Transverse colon (tissue), 4 donors: ENCODE results near the gene SNX6. TPM values are rescaled to one million over a fixed set of nuclear protein-coding genes. Genes with fewer than 3 reads are reported as not detected.
"Not testable (repeated sequence)": the region's sequence is repeated elsewhere in the genome, so short reads cannot be mapped to it uniquely, and the experiment has no call there.

Experiments
- DNase-seq: peaks from one replicate; pipeline ENCODE4 v3.0.0-alpha.2; 2019
- H3K27ac ChIP-seq, 4 donors: fragments of 200-600 bp; sonication (generic); 2 replicates each; pipeline ENCODE4 v1.5.1; 2016 to 2018; ENCODE audit warnings: inconsistent platforms in 4 of 4
- H3K27me3 ChIP-seq: fragments of 200-600 bp; sonication (generic); 2 replicates; pipeline ENCODE4 v1.5.1; 2017; ENCODE audit warnings: inconsistent platforms
- H3K36me3 ChIP-seq, 4 donors: fragments of 200-600 bp; sonication (generic); 2 replicates each; pipeline ENCODE4 v1.5.1; 2017 to 2019; ENCODE audit warnings: inconsistent platforms in 4 of 4
- H3K4me1 ChIP-seq, 4 donors: fragments of 200-600 bp; sonication (generic); 2 replicates each; pipeline ENCODE4 v1.5.1; 2017 to 2020; ENCODE audit warnings: inconsistent platforms in 4 of 4
- H3K4me3 ChIP-seq, 4 donors: fragments of 200-600 bp; sonication (generic); 1 replicate in 1 of 4; 2 replicates in 3 of 4; pipeline versions ENCODE4 v1.5.1 to v1.6.1; 2017 to 2019; ENCODE audit warnings: inconsistent platforms in 4 of 4
- H3K9me3 ChIP-seq, 2 donors: fragments of 200-600 bp; sonication (generic); 2 replicates each; pipeline ENCODE4 v1.5.1; 2017 to 2019; ENCODE audit warnings: inconsistent platforms in 2 of 2
- EP300 ChIP-seq: sonication (generic); formaldehyde crosslinking; IDR thresholded peaks from one replicate; pipeline ENCODE4 v1.6.1; 2017; ENCODE audit warnings: antibody characterized with exemption, low read depth
- POLR2A ChIP-seq: fragments of 450-650 bp; IDR thresholded peaks from one replicate; pipeline ENCODE4 v1.6.1; 2016; ENCODE audit warnings: antibody characterized with exemption, mild to moderate bottlenecking, moderate library complexity
- POLR2AphosphoS5 ChIP-seq, 3 donors: sonication (generic); formaldehyde crosslinking; IDR thresholded peaks; one replicate each; pipeline ENCODE4 v1.6.1; 2016; ENCODE audit warnings: antibody characterized with exemption in 3 of 3
- WGBS, 2 donors: methylation state at CpG; one replicate each; pipeline ENCODE4 v1.1.5; 2018; ENCODE audit warnings: low coverage in 1 of 2; 5-methylcytosine and 5-hydroxymethylcytosine counted together
- in situ Hi-C, 4 donors: fragments of 200-750 bp; cut with MboI; loops; one replicate each; pipeline versions ENCODE4 v1.15.0 to v1.15.1; 2017; ENCODE audit warnings: low sequenced_read_pairs in 3 of 4, low pct_ligation_motif_present in 1 of 4, low pct_unique_long_range_greater_than_20kb in 1 of 4
- intact Hi-C: fragments of 100-400 bp; cut with DNase I; formaldehyde crosslinking; loops from one replicate; pipeline ENCODE4 v1.15.1; 2023; ENCODE audit warnings: low total_unique reads
- total RNA-seq, 4 donors: library from RNA; depleted of rRNA; stranded (reverse); fragments of >200 nt; gene quantifications; one replicate each; pipeline ENCODE4 v1.1.0, GENCODE V29; 2016
- TF ChIP-seq, protein P1 (sequence below), 5 experiments: fragments of 200-600 bp in 3 of 5; fragments of 450-650 bp in 2 of 5; sonication (generic) in 3 of 5; IDR thresholded peaks; 1 replicate in 2 of 5; 2 replicates in 3 of 5; pipeline ENCODE4 v1.5.1; 2016 to 2017; ENCODE audit warnings: antibody characterized with exemption in 5 of 5, inconsistent platforms in 3 of 5, mild to moderate bottlenecking in 2 of 5, moderate library complexity in 1 of 5

SNX6 gene
- total RNA-seq, 4 donors from 2014 or later, result 45.6 to 157 (median 118) TPM

DNA sequence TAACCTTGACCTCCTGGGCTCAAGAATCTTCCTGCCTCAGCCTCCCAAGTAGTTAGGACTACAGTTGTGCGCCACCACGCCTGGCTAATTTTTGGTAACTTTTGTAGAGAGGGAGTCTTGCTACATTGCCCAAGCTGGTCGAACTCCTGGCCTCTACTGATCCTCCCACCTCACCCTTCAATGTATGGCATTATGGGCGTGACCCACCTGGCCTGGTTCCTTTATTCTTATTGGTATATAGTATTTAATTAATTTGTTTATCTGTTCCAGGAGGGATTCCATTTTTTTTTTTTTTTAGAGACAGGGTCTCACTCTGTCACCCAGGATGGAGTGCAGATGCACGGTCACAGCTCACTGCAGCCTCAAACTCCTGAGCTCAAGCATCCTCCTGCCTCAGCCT is 49.6 kb downstream of the SNX6 start:
- 92 to 96% methylated on average over 2 to 5 of the region's 5 CpGs for WGBS, 2 donors
- H3K36me3 ChIP-seq, result peaks cover 0 to 53% (median 24%) of the 10 kb centered on the region in 4 donors
- no peaks in the 10 kb centered on the region for H3K9me3 ChIP-seq
- no peak overlapping the region for H3K4me3 ChIP-seq
- H3K27me3 ChIP-seq, result no peaks in the 10 kb centered on the region
- in situ Hi-C loops, result no loop called here
- no peak for DNase-seq
- no peak overlapping the region for H3K27ac ChIP-seq
- intact Hi-C loops, result no loop called here
- no peaks in the 10 kb centered on the region for H3K4me1 ChIP-seq
- no peak for TF ChIP-seq POLR2A
- TF ChIP-seq, protein P1, sequence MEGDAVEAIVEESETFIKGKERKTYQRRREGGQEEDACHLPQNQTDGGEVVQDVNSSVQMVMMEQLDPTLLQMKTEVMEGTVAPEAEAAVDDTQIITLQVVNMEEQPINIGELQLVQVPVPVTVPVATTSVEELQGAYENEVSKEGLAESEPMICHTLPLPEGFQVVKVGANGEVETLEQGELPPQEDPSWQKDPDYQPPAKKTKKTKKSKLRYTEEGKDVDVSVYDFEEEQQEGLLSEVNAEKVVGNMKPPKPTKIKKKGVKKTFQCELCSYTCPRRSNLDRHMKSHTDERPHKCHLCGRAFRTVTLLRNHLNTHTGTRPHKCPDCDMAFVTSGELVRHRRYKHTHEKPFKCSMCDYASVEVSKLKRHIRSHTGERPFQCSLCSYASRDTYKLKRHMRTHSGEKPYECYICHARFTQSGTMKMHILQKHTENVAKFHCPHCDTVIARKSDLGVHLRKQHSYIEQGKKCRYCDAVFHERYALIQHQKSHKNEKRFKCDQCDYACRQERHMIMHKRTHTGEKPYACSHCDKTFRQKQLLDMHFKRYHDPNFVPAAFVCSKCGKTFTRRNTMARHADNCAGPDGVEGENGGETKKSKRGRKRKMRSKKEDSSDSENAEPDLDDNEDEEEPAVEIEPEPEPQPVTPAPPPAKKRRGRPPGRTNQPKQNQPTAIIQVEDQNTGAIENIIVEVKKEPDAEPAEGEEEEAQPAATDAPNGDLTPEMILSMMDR (IDR thresholded peaks at IDR 0.05), result no peak
- TF ChIP-seq POLR2AphosphoS5 (IDR thresholded peaks at IDR 0.05), result no peak
- no peak for TF ChIP-seq EP300

DNA sequence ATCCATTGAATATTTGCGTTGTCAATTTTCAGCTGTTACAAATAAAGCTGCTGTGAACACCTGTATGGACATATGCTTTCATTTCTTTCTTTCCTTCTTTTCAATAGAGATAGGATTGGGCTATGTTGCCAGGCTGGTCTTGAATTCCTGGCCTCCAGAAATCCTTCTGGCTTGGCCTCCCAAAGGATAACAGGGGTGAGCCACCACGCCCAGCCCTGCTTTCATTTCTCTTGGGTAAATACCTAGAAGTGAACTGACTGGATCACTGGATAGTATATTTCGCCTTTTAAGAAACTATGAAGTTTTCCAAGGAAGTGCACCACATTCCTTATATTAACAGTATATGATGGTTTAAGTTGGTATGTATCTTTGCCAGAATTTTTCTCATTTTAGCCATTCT is 58.2 kb downstream of the SNX6 start:
- Histone ChIP-seq H3K36me3 (peaks cover 0 to 58% (median 22%) of the 10 kb centered on the region in 4 donors), H3K9me3 (no peaks in the 10 kb centered on the region), H3K4me3 (no peak overlapping the region), H3K27me3 (no peaks in the 10 kb centered on the region), H3K4me1 (no peaks in the 10 kb centered on the region), H3K27ac (no peak overlapping the region)
- WGBS, 2 donors, result 91 to 96% methylated on average over 3 of the region's 3 CpGs
- in situ Hi-C loops, result no loop called here
- TF ChIP-seq POLR2AphosphoS5 (IDR thresholded peaks at IDR 0.05) (no peak), EP300 (no peak), POLR2A (no peak)
- TF ChIP-seq, protein P1 (IDR thresholded peaks at IDR 0.05), result no peak
- no peak for DNase-seq
- intact Hi-C loops, result no loop called here

DNA sequence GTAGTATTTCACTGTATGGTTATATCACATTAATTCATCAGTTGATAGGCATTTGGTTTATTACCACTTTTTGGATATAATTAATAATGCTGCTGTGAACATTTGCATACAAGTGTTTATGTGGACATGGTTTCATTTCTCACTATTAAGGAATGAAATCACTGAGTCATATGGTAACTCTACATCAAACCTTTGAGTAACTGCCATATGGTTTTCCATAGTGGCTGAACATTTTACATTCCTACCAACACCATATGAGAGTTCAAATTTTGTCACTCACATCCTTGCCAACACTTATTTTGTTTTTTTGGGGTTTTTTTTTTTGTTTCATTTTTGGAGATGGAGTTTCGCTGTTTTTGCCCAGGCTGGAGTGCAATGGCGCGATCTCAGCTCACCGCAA is 60.2 kb downstream of the SNX6 start:
- H3K27ac ChIP-seq, result no peak overlapping the region
- in situ Hi-C loops, result no loop called here
- H3K9me3 ChIP-seq, result no peaks in the 10 kb centered on the region
- 96 to 100% methylated on average over 4 of the region's 4 CpGs for WGBS, 2 donors
- H3K4me1 ChIP-seq, result no peaks in the 10 kb centered on the region
- H3K4me3 ChIP-seq, result no peak overlapping the region
- DNase-seq, result no peak
- peaks cover 0 to 70% (median 26%) of the 10 kb centered on the region in 4 donors for H3K36me3 ChIP-seq
- TF ChIP-seq EP300, result no peak
- intact Hi-C loops, result no loop called here
- no peaks in the 10 kb centered on the region for H3K27me3 ChIP-seq

DNA sequence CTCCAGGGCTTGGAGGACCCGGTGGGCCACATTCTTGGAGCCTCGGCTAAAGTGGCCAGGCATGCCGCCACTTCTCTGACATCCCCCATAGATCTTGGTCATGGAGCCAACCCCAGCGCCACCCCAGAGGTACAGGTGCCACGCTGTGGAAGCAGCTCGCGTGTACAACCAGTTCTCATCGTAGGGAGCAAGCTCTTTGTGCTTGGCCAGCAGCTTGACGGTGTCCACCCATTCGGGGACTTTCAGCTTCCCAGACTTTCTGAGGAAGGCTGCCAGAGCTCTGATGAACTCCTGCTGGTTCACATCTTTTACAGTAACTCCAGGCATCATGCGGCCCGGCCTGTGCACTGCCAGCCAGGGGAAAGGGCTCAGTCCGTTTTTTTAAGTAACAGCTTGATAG is 61.1 kb downstream of the SNX6 start:
- peaks cover 0 to 72% (median 30%) of the 10 kb centered on the region in 4 donors for H3K36me3 ChIP-seq
- no peak overlapping the region for H3K27ac ChIP-seq
- H3K4me1 ChIP-seq, result no peaks in the 10 kb centered on the region
- H3K27me3 ChIP-seq, result no peaks in the 10 kb centered on the region
- intact Hi-C loops (no loop called here), in situ Hi-C loops (no loop called here)
- 97 to 100% methylated on average over 1 to 8 of the region's 13 CpGs for WGBS, 2 donors
- H3K4me3 ChIP-seq, result no peak overlapping the region
- no peak for DNase-seq
- TF ChIP-seq POLR2A, result no peak
- no peak for TF ChIP-seq POLR2AphosphoS5 (IDR thresholded peaks at IDR 0.05)
- TF ChIP-seq EP300, result no peak
- TF ChIP-seq, protein P1 (IDR thresholded peaks at IDR 0.05), result no peak
- H3K9me3 ChIP-seq, result no peaks in the 10 kb centered on the region

DNA sequence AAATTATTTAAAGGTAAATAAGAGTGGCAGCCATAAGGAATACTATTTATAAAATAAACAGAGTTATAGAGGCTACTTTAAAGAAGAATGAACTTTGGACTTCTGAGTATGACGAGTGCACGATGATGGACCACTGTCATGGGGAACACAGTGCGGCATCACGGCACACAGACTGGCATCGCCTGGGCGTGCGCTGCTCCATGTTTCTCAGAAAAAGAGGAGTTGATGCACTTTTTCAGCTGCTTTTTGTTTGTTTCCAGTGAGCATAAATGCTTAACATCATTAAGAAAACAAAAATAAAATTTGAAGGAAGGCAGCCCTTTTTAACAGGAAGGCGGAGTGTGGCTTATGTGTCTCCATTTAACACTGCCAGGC is 67.2 kb downstream of the SNX6 start:
- in situ Hi-C loops (no loop called here), intact Hi-C loops (no loop called here)
- 80 to 82% methylated on average over 8 of the region's 8 CpGs for WGBS, 2 donors
- TF ChIP-seq POLR2A (no peak), POLR2AphosphoS5 (IDR thresholded peaks at IDR 0.05) (no peak)
- Histone ChIP-seq H3K27ac (no peak overlapping the region), H3K36me3 (peaks cover 0 to 52% (median 22%) of the 10 kb centered on the region in 4 donors), H3K27me3 (no peaks in the 10 kb centered on the region), H3K9me3 (no peaks in the 10 kb centered on the region), H3K4me1 (no peaks in the 10 kb centered on the region), H3K4me3 (no peak overlapping the region)
- no peak for DNase-seq

DNA sequence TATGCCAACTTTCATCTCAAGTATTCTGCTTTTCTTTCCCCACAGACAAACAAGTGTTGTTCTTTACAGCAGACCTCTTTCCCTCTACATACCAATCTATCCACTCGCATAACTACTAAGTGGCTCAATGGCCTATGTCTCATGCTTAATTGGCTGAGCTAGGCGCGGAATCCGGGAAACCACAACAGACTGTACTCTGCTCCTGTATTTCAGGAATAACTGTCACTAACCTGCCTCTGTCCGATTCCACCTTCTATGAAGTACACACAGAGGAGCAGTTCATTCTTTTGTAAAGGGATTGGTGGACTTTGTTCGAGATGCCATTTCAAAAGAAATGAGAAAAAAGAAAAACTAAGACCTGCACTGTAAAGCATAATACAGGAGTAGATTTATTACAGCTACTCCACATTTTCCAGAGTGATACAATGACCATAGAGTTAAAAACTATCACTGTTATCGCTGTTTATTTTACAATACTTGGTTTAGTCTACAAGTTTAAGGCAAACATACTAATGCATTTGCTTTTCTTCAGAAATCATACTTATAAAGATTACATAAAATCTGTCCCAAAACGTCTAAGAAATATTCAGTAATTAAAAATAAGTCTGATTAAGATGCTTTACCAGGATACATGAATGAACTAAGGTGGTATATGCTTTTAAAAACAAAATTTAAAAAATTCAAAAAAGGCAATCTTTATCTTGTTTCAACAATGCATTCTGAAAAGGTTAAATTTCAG is 67.7 kb downstream of the SNX6 start:
- WGBS, 2 donors, result 80 to 94% methylated on average over 2 to 6 of the region's 8 CpGs
- H3K4me3 ChIP-seq, intact Hi-C loops, in situ Hi-C loops, H3K9me3 ChIP-seq, H3K27me3 ChIP-seq, DNase-seq, H3K4me1 ChIP-seq, H3K27ac ChIP-seq: not testable (repeated sequence)
- H3K36me3 ChIP-seq, result peaks cover 0 to 47% (median 19%) of the 10 kb centered on the region in 4 donors

DNA sequence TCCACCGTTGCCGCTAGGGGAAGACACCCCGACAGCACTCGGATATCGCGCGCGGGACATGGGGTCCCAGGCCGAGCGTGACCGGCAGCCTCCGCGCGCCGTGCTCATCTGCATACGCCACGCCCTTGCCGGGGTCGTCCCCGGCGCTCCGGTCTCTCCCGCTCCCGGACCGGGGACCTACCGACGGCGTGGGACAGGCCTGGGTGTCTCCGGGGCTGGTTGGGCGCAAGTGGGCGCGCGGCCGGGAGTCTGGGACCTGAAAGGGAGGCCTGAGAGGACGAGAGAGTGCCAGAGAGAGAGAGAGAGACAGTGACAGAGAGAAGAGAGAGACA is 73.5 kb downstream of the SNX6 start:
- in situ Hi-C loops, H3K4me3 ChIP-seq, intact Hi-C loops, H3K27me3 ChIP-seq, H3K36me3 ChIP-seq, H3K9me3 ChIP-seq, H3K27ac ChIP-seq, DNase-seq: not testable (repeated sequence)
- no CpG with 5 or more reads among the region's 35 CpGs for WGBS, 2 donors
- H3K4me1 ChIP-seq, result peaks cover 0 to 12% (median 8%) of the 10 kb centered on the region in 4 donors
